HG03469 (cell line): ENCODE data around the gene IDH3B.
"Not testable (repeated sequence)": the region's sequence is repeated elsewhere in the genome, so short reads cannot be mapped to it uniquely, and the experiment has no call there.

Experiments used
- ATAC-seq: cut with Tn5 transposase; IDR thresholded peaks from one replicate; pipeline ENCODE4 v1.9.1; 2021; ENCODE audit warnings: mild to moderate bottlenecking, moderate library complexity, moderate number of reproducible peaks; ENCODE audit not compliant: unreplicated experiment

IDH3B gene

DNA sequence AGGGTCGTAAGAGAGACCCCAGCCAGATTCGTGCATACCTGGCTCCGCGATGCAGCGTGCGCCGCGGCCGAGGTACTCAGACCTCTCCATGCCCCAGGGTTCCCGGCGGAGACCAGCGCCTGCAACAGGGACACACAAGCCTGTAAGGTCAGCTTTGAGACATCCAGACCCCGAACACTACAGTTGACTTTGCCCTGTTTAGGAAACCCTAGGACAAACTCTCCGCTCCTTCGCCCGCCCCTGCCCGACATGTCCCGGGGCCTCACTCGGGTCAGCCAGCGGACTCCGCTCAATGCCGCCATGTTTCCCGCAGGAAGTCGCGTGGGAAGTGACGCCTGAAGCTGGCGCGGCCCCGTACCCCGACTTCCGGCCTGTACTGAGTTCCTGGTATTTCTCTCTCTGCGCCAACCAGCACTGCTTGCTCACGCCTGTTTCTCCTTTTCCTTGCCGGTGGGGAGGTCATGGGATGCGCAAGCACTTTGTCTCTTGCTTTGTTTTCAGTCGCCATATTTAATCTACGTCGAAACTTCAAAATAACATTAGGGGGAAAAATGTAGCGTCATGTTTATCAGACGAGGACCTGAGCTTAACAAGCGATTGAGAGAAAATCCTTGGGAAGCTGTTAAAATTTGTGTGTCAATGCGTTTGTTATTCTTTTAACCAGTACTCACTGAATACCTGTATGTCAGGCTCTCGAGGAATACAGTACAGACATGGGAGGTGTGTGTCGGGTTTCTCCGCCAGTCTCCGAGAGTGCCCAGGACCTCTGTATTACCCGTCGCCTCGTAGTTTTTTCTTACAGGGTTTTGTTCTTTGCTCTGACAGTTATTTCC is at the start of gene IDH3B:
Gene IDH3B (minus strand): TSS at position 330 of the 833 bp plus-strand sequence. CDS start 28 bp downstream, at position 302.
- ATAC-seq, result peak; percentile 50

DNA sequence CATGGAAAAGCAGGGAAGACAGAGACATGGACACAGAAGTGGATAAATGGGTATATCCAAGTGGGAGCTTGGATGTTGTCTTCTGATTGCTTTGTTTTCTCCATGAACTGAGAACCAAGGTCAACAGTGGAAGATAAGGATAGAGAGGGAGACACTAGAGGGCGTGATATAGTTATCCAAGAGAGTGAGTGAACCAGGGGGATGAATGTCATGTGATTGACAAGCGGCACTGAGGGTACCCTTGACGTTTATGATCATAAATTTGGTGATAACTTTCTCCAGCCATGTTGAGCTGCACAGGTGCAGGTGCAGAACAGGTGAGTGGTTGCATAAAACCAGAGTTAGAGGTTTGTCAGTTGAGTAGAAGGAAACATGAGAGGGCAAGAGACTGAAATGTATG is 49.3 kb upstream of the IDH3B start:
- ATAC-seq, result no peak

DNA sequence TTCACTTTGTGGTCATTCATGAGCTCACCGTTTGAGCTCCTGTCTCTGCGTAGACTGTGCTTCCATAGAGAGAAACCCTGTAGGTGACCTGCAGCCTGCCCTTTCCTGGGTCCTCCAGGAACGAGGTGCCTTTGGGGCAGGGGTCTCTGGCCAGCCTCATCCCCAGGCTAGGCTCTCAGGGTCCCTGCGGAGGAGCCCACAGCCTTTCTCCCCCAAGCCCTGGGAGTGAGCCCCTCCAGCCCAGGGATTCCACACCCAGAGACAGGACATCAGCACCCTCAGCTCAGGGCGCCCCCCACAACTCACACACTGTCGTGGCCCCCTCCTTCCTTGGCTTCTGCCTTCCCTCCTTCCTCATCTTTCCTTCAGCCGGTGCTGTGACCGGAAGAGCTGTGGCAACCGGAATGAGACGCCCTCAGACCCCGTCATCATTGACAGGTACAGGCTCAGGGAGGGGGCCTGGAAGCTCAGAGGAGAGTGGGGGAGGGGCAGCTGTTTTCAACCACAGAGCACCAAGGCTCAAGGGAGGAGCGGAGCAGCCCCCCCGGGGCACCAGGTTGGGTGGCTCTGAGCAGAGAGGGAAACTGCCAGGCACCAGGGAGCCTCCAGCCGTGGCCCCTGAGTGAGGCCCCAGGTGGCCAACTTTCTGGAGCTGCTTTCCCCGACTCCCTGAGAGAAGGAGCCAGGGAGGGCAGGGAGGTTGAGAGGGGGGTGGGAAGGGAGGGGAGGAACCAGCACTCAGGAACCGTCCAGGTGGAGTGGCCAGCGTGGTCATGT is 45.4 kb upstream of the IDH3B start:
- ATAC-seq, result no peak

GRCh38 chr20:2708665-2709064 is 44.6 kb upstream of the IDH3B start:
- no peak for ATAC-seq

- ATAC-seq, result no peak
These were observed 44.0 kb upstream of the IDH3B start for GRCh38 chr20:2708073-2708415.

DNA sequence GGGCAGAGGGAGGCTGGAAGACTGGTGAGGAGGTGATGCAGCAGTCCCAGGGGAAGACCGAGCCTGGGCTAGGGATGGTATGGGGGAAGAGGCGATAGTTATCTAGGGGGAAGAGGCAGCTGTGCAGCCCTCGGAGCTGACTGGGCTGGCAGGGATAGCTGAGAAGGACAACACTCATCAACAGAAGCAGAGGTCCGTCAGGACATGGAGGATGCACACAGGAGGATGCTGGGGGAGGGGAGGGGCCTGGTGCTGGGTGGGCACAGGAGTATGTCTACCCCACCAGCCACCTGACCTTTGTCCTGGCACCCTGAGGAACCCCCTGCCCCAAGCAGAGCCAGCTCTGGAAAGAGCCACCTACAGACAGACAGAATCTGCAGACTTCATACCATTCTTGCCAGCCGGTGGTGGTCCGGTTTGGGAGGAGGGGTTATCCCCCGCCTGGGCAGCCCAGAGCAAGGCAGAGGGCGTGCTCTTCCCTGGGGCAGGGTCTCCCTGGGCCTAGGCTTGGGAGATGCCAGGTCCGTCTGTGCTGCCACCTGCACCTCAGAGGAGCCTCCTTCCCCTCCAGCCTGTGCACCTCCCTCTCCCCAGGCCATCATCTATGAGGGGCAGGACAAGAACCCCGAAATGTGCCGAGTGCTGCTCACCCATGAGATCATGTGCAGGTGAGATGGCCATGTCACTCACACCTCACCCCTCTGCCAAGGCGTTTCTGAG is 43.5 kb upstream of the IDH3B start:
- no peak for ATAC-seq

DNA sequence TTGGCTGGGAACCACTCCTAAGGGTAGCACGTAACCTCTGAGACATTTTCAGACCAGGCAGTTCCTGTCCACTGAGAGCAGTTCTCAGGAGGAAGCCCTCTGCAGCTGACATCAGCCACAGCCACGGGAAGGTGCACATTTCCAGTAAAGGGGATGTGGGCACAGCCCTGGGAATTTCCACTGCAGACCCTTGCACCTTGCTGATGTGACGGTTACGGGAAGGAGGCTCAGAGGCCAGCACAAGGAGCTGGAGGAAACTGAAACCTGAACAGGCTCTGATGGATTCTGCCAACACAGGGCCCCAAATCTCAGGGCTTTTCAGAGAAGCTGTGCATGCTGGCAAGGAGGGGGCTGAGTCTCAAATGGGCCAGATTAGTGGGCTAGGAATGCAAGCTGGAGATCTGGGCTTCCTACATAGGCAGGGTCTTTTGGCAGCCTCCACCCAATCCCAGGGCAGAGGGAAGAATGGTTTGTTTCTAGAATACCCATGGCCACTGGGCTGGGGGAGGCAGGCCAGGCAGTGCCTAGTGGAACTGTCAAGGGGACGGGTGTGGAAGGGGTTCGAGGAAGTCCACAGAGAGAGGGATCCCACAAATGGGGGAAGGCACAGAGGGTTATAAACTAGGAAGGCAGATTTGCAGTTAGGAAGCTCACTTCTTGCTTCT is 42.8 kb upstream of the IDH3B start:
- ATAC-seq, result no peak

GRCh38 chr20:2705931-2706645 is 42.1 kb upstream of the IDH3B start:
- ATAC-seq, result no peak

DNA sequence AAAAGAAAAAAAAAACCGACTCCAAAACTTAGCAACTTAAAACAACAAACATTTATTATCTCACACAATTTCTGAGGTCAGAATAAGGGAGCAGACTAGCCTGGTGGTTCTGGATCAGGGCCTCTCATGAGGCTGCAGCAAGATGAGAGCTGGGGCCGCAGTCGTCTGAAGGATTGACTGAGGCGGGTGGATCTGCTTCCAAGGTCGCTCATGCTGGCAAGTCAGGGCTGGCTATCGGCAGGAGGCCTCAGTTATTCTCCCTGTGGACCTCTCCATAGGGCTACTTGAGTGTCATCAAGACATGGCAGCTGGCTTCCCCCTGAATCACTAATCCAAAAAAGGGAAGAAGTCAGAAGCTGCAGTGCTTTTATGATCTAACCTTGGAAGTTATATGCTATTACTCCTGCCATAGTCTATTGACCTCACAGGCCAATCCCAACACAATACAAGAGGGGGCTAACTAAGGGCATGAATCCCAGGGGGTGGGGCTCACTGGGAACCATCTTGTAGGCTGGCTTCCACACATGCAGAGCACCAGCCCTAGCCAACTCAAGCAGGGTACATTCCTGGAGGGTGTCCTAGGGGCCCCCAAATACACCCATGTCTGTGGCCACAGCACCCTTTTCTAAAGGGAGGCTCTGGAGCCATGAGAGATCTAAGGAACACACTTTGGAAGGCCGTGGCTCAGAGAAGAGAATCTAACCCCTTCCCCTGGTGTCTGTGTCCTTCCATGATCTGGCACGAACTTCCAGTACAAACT is 39.9 kb upstream of the IDH3B start:
- no peak for ATAC-seq

DNA sequence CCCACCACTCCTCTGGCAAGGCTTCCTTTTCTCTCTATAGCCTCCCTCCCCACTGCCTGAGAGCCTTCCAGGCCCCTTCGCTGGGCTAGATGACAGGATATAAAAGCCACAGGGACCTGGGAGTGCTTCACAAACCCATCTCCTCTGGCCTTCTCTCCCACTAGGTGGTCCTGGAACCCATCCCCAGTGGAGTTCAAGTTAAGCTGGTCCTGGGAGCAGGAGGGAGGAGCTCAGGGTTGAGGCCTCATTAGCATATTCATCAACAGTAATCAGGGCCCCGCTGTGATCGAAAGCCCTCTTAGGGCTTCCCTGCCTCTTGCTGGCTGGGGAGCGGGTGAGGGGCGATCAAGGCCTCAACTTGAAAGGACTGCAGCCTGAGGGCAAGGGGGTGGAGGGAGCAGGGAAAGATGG is 37.7 kb upstream of the IDH3B start:
- ATAC-seq, result no peak

DNA sequence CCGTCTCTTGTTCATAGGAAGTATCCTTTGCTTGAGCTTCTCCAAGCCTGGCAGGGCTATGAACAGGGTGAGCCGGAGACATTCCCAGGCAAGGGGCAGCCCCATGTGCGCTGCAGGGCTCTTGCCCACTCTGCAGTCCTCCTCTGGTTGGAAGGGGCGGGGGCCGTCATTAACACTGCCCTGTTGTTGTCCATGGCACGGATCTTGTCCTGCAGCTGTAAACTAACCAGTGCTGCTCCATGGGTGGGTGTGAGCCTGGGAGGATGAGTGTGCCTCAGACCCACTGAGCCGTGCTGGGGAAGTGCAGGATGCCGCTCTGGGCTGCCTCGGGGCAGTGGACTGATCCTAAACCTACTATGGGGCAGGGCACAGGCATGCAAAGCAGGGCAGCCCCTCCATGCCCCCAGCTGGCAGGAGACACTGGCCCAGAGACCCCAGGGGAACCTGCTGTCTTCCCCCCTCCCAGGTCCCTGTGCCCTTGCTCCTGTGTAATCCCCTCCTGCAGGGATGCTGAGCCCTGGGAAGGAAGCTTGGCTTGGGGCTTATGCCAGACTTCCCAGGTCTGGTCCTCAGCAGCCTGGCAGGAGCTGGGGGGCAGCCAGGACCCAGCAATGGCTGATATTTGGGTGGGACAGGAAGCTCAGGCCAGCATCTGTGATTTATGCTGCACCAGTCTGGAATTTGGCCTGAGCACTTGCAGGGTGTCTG is 37.1 kb upstream of the IDH3B start:
- no peak for ATAC-seq

- ATAC-seq, result no peak
These were observed 35.9 kb upstream of the IDH3B start for GRCh38 chr20:2699775-2700413.

- ATAC-seq, result no peak
These were observed 34.9 kb upstream of the IDH3B start for GRCh38 chr20:2698912-2699311.

GRCh38 chr20:2698186-2698817 is 34.3 kb upstream of the IDH3B start:
- ATAC-seq, result no peak

DNA sequence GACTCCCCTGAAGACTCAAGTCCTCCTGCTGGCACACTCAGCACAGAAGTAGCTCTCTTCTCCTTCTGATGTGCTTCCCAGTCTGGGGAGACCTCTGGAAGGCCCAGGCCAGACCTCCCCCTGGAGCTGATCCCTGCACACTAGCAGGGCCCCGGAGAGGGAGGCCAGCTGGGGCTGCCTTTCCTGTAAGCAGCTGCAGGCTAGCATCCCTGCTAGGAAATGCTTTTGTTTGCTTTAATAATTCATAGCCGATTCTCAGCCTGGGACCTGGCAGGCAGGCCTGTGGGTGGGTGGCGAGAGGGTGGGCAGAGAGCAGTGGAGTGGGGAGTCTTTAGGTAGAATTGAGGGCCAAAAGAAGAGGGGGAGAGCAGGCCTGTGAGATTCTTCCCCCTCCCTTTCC is 33.8 kb upstream of the IDH3B start:
- ATAC-seq, result no peak

DNA sequence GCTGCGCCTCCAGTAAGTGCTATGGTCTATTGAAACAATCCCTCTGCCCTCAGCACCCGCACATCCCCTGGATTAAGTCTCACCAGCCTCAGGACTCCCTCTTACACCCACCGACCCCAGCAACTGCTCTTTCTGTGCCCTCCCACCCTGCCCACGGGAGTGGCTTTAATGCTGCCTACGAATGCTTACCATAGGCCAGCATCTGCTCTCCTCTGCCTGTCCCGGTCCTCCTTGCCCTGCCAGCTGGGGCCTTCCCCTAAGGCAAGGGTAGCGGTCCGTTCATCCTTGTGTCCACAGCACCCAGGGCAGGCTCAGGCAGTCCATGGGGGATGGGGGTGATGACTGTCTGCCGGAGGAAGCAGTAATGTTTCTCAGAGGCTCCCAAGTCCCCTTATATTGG is 32.6 kb upstream of the IDH3B start:
- ATAC-seq, result no peak

DNA sequence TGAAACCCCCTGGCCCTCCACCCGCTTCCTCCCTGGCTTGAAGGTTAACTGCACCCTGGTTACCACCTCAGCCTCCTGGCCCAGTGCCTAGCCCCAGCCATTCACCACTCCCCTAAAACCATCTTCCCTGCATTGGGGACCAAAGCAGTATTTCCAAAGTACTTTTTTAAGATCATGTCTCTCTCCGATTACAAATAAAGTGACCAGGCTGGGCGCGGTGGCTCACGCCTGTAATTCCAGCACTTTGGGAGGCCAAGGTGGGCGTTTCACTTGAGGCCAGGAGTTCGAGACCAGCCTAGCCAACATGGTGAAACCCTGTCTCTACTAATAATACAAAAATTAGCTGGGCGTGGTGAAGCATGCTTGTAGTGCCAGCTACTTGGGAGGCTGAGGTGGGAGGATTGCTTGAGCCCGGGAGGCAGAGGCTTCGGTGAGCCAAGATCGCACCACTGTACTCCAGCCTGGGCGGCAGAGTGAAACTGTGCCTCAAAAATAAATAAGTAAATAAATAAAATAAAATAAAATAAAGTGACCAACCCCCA is 32.0 kb upstream of the IDH3B start:
- not testable (repeated sequence) for ATAC-seq
